K562 (cell line): ENCODE measurements around the gene AGRN. TPM values are rescaled to one million over a fixed set of nuclear protein-coding genes. Genes with fewer than 3 reads are reported as not detected.

Experiments
- CTBP1 ChIP-seq: fragments of 450-650 bp; IDR thresholded peaks from 2 replicates; pipeline ENCODE4 v1.6.1; 2016; ENCODE audit warnings: borderline replicate concordance
- CUX1 ChIP-seq: fragments of 200-800 bp; sonication (Bioruptor generic); IDR thresholded peaks from 2 replicates; pipeline ENCODE4 v1.6.1; 2016; ENCODE audit warnings: missing genetic modification characterization, missing compliant biosample characterization
- GATAD2A ChIP-seq: fragments of 450-650 bp; IDR thresholded peaks from 2 replicates; pipeline ENCODE4 v1.6.1; 2017
- HLTF ChIP-seq: fragments of 450-650 bp; IDR thresholded peaks from 2 replicates; pipeline ENCODE4 v1.6.1; 2016
- HMGN3 ChIP-seq: IDR thresholded peaks from 2 replicates; pipeline ENCODE4 v1.6.1; 2011; ENCODE audit warnings: borderline replicate concordance, low read depth, mild to moderate bottlenecking, mixed read lengths, low read length; ENCODE audit not compliant: insufficient read length; ENCODE audit errors: extremely low read depth
- NFE2L1 ChIP-seq: fragments of 450-650 bp; IDR thresholded peaks from 2 replicates; pipeline ENCODE4 v1.6.1; 2016; ENCODE audit warnings: missing genetic modification characterization, low read depth, mild to moderate bottlenecking, missing compliant biosample characterization, moderate library complexity, borderline replicate concordance
- NR1H2 ChIP-seq: sonication (generic); formaldehyde crosslinking; IDR thresholded peaks from 2 replicates; pipeline ENCODE4 v1.4.0; 2020; ENCODE audit warnings: mild to moderate bottlenecking, missing genetic modification reagents
- POLR3A ChIP-seq: IDR thresholded peaks from 2 replicates; pipeline ENCODE4 v1.6.1; 2011; ENCODE audit warnings: borderline replicate concordance, mild to moderate bottlenecking, moderate library complexity; ENCODE audit not compliant: insufficient read length, insufficient read depth; ENCODE audit errors: extremely low read depth
- RBM25 ChIP-seq: fragments of 200-400 bp; formaldehyde crosslinking; IDR thresholded peaks from 2 replicates; pipeline ENCODE4 v1.6.1; 2018; ENCODE audit warnings: low read length, low read depth, moderate library complexity; ENCODE audit not compliant: severe bottlenecking
- SRSF1 ChIP-seq: fragments of 200-400 bp; formaldehyde crosslinking; IDR thresholded peaks from 2 replicates; pipeline ENCODE4 v1.6.1; 2017; ENCODE audit warnings: mild to moderate bottlenecking, low read depth, low read length, moderate library complexity
- TBP ChIP-seq: optimal IDR thresholded peaks from 2 replicates; pipeline ENCODE3; 2011; ENCODE audit warnings: low read depth, low read length, improper control_type of control experiment
- ZFP1 ChIP-seq: fragments of 450-650 bp; formaldehyde crosslinking; IDR thresholded peaks from 2 replicates; pipeline ENCODE4 v1.4.0; 2020; ENCODE audit warnings: mild to moderate bottlenecking, mixed read lengths
- ZFP30 ChIP-seq: fragments of 250-450 bp; sonication (Bioruptor Pico); IDR thresholded peaks from 2 replicates; pipeline ENCODE4 v1.8.0; 2022; ENCODE audit warnings: moderate library complexity, mild to moderate bottlenecking, inconsistent platforms, borderline replicate concordance
- ZNF133 ChIP-seq: fragments of 250-450 bp; sonication (Bioruptor Pico); IDR thresholded peaks from 2 replicates; pipeline ENCODE4 v1.4.0; 2020; ENCODE audit warnings: mild to moderate bottlenecking
- ZNF3 ChIP-seq: fragments of 250-450 bp; sonication (Bioruptor Pico); IDR thresholded peaks from 2 replicates; pipeline ENCODE4 v1.5.0; 2021; ENCODE audit warnings: mild to moderate bottlenecking, moderate library complexity
- ZNF324 ChIP-seq: fragments of 250-450 bp; sonication (Bioruptor Pico); IDR thresholded peaks from 2 replicates; pipeline ENCODE4 v1.4.0; 2020; ENCODE audit warnings: mild to moderate bottlenecking
- polyA plus RNA-seq, 8 experiments: library from polyadenylated mRNA; depleted of rRNA in 4 of 8; stranded (reverse) in 5 of 8; unstranded in 3 of 8; fragments of >200 nt; fragmentation: Nextera tagmentation in 2 of 8; fragmentation: Illumina TruSeq in 1 of 8; extraction: Ambion mirVana in 2 of 8; extraction: Trizol in 1 of 8; gene quantifications; 2 replicates each; pipeline versions ENCODE4 v1.2.1 to v1.2.3, GENCODE V29; 2011 to 2014; ENCODE audit warnings: inconsistent platforms in 1 of 8, missing spikeins in 1 of 8
- total RNA-seq, 7 experiments: library from RNA; depleted of rRNA in 6 of 7; stranded (reverse); fragments of >200 nt in 6 of 7; fragmentation: Illumina TruSeq in 2 of 7; extraction: Trizol in 2 of 7; gene quantifications; 2 replicates each; pipeline versions ENCODE4 v1.2.1 to v1.2.3, GENCODE V29; 2011 to 2021; ENCODE audit warnings: low replicate concordance in 1 of 7
- TF ChIP-seq, protein P1 (sequence below): fragments of 200-800 bp; sonication (Bioruptor generic); IDR thresholded peaks from 2 replicates; pipeline ENCODE4 v1.6.1; 2017; ENCODE audit warnings: missing genetic modification characterization, missing compliant biosample characterization
- TF ChIP-seq, protein P2 (sequence below): fragments of 450-650 bp; formaldehyde crosslinking; IDR thresholded peaks from 2 replicates; pipeline ENCODE4 v1.4.0; 2020; ENCODE audit warnings: mild to moderate bottlenecking, mixed read lengths
- TF ChIP-seq, protein P3 (sequence below): sonication (generic); formaldehyde crosslinking; IDR thresholded peaks from 2 replicates; pipeline ENCODE4 v1.5.0; 2020; ENCODE audit warnings: missing genetic modification reagents

Gene AGRN
- total and polyA plus RNA-seq, 9 of the 15 experiments (the other 6 are each of a cell fraction or from before 2014, with no cell fraction given), result 0.04 to 111 (median 18.1) TPM

DNA sequence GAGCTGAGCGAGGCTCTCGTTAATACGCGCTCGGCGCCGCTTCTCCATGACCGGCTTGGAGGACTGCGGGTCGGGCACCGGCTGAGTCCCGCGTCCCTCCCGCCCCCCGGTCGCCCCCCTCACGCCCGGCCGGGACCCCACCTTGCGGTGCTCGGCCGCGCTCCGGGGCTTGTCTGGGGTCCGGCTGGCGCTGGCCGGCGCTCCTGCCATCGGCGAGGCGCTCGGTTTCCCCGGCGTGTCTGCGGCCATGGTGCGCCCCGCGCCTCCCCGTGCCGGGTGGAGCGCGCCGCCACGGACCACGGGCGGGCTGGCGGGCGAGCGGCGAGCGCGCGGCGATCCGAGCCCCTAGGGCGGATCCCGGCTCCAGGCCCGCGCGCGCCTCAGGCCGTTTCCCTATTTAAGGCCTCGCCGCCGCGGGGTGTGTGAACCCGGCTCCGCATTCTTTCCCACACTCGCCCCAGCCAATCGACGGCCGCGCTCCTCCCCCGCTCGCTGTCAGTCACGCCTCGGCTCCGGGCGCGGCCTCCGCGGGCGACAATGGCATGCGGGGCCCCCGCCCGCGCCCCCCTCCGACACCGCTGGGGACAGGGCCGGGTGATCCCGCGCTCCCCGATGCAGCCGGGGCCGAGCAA lies 20.1 kb upstream of the AGRN start, which contains the start of gene HES4 (continued):
- peak; percentile 85 for TF ChIP-seq RBM25
- TF ChIP-seq ZNF324, result no peak
- no peak for TF ChIP-seq SRSF1
- no peak for TF ChIP-seq ZFP30
- TF ChIP-seq CTBP1, result peak; percentile 88
- TF ChIP-seq ZFP1, result no peak
- no peak for TF ChIP-seq ZNF3 (CRISPR knock-in tag)
- no peak for TF ChIP-seq GATAD2A
- TF ChIP-seq NFE2L1, result no peak
- TF ChIP-seq, protein P1, sequence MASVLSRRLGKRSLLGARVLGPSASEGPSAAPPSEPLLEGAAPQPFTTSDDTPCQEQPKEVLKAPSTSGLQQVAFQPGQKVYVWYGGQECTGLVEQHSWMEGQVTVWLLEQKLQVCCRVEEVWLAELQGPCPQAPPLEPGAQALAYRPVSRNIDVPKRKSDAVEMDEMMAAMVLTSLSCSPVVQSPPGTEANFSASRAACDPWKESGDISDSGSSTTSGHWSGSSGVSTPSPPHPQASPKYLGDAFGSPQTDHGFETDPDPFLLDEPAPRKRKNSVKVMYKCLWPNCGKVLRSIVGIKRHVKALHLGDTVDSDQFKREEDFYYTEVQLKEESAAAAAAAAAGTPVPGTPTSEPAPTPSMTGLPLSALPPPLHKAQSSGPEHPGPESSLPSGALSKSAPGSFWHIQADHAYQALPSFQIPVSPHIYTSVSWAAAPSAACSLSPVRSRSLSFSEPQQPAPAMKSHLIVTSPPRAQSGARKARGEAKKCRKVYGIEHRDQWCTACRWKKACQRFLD (CRISPR knock-in tag), result no peak
- TF ChIP-seq POLR3A, result no peak
- TF ChIP-seq, protein P2, sequence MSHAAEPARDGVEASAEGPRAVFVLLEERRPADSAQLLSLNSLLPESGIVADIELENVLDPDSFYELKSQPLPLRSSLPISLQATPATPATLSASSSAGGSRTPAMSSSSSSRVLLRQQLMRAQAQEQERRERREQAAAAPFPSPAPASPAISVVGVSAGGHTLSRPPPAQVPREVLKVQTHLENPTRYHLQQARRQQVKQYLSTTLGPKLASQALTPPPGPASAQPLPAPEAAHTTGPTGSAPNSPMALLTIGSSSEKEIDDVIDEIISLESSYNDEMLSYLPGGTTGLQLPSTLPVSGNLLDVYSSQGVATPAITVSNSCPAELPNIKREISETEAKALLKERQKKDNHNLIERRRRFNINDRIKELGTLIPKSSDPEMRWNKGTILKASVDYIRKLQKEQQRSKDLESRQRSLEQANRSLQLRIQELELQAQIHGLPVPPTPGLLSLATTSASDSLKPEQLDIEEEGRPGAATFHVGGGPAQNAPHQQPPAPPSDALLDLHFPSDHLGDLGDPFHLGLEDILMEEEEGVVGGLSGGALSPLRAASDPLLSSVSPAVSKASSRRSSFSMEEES (CRISPR knock-in tag), result no peak
- TF ChIP-seq HMGN3, result peak; percentile 2
- TF ChIP-seq, protein P3, sequence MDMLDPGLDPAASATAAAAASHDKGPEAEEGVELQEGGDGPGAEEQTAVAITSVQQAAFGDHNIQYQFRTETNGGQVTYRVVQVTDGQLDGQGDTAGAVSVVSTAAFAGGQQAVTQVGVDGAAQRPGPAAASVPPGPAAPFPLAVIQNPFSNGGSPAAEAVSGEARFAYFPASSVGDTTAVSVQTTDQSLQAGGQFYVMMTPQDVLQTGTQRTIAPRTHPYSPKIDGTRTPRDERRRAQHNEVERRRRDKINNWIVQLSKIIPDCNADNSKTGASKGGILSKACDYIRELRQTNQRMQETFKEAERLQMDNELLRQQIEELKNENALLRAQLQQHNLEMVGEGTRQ (CRISPR knock-in tag), result no peak
- TF ChIP-seq HLTF, result no peak
- TF ChIP-seq CUX1 (CRISPR knock-in tag), result no peak
- TF ChIP-seq TBP, result peak; percentile 87
- TF ChIP-seq NR1H2 (CRISPR knock-in tag), result no peak
- no peak for TF ChIP-seq ZNF133
